Activated CD8-positive, alpha-beta memory T cell treated with anti-CD3 and anti-CD28 coated beads, Interleukin-2, amount 10 ng/mL, durations not matched to agents 7 days and 5 days (primary cell): ENCODE results near the gene SUSD4. TPM values are rescaled to one million over a fixed set of nuclear protein-coding genes. Genes with fewer than 3 reads are reported as not detected.
A peak's percentile ranks its signal among the peaks of the same experiment; 100 is the strongest.
"Not testable (repeated sequence)": the region's sequence is repeated elsewhere in the genome, so short reads cannot be mapped to it uniquely, and the experiment has no call there.

Source experiments
- ATAC-seq: fragments of 150-1000 bp; cut with Tn5 transposase; one replicate; pipeline ENCODE4 v1.10.0; 2021; ENCODE audit warnings: moderate library complexity
- CTCF ChIA-PET: fragments of 350-600 bp; sonication (Branson Sonifier 250); formaldehyde crosslinking; loops from one replicate; lab custom pipeline; 2021; ENCODE audit warnings: antibody characterized with exemption; lab: Charles Lee
- DNase-seq: peaks from one replicate; pipeline ENCODE4 v3.0.0-alpha.2; 2020
- H3K27ac Mint-ChIP-seq: one replicate; pipeline ENCODE4 v1.8.0; 2021; ENCODE audit warnings: mild to moderate bottlenecking, mixed read lengths
- H3K27me3 Mint-ChIP-seq: one replicate; pipeline ENCODE4 v1.8.0; 2021; ENCODE audit warnings: mixed read lengths
- H3K36me3 Mint-ChIP-seq: one replicate; pipeline ENCODE4 v1.8.0; 2021; ENCODE audit warnings: mild to moderate bottlenecking, mixed read lengths
- H3K4me1 Mint-ChIP-seq: one replicate; pipeline ENCODE4 v1.8.0; 2021; ENCODE audit warnings: mixed read lengths
- H3K4me3 Mint-ChIP-seq: one replicate; pipeline ENCODE4 v1.8.0; 2021; ENCODE audit warnings: mild to moderate bottlenecking, moderate library complexity, mixed read lengths
- H3K9me3 Mint-ChIP-seq: one replicate; pipeline ENCODE4 v1.8.0; 2022; ENCODE audit warnings: low read depth, mixed read lengths
- total RNA-seq, 2 experiments: library from RNA; stranded (reverse); gene quantifications; one replicate each; pipeline ENCODE4 v1.2.3, GENCODE V29; 2021

Gene SUSD4
- total RNA-seq, 2 experiments from 2014 or later: 0.21 TPM; not detected in 1

DNA sequence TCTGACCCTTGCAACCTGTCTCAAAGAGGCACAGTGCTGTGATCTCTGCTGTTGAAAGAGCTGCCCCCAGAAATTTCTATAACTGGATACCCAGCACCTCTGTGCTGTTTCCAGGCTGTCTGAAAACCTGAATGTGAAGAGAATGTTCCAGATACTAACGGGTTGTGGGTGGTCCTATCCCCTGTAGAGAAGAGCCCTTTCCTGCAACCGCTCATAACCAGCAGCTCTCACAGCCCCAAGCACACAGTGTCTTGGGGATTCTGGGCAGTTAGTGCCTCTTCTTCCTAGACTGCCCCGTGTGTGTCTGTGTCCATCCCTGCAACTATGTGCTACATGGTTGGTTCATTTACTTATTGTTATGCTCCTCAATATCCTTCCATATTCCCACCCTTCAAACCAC, 104.5 kb downstream of the SUSD4 start:
- Mint-ChIP-seq H3K9me3 (no peaks in the 10 kb centered on the region), H3K4me1 (no peaks in the 10 kb centered on the region), H3K36me3 (no peaks in the 10 kb centered on the region), H3K27me3 (peaks cover 6% of the 10 kb centered on the region), H3K4me3 (no peak overlapping the region), H3K27ac (no peak overlapping the region)
- DNase-seq (no peak), ATAC-seq (no peak)
- CTCF ChIA-PET: no interaction called here

GRCh38 chr1:223258751-223259198, 105.2 kb downstream of the SUSD4 start:
- DNase-seq (no peak), ATAC-seq (no peak)
- Mint-ChIP-seq H3K9me3 (no peaks in the 10 kb centered on the region), H3K27me3 (peaks cover 6% of the 10 kb centered on the region), H3K36me3 (no peaks in the 10 kb centered on the region), H3K27ac (no peak overlapping the region), H3K4me3 (no peak overlapping the region), H3K4me1 (no peaks in the 10 kb centered on the region)
- CTCF ChIA-PET: no interaction called here

GRCh38 chr1:223257856-223258550, 106.0 kb downstream of the SUSD4 start:
- CTCF ChIA-PET: no interaction called here
- H3K36me3 Mint-ChIP-seq: no peaks in the 10 kb centered on the region
- peaks cover 11% of the 10 kb centered on the region for H3K27me3 Mint-ChIP-seq
- H3K27ac Mint-ChIP-seq: no peak overlapping the region
- no peaks in the 10 kb centered on the region for H3K9me3 Mint-ChIP-seq
- H3K4me3 Mint-ChIP-seq: no peak overlapping the region
- DNase-seq (no peak), ATAC-seq (no peak)
- no peaks in the 10 kb centered on the region for H3K4me1 Mint-ChIP-seq

DNA sequence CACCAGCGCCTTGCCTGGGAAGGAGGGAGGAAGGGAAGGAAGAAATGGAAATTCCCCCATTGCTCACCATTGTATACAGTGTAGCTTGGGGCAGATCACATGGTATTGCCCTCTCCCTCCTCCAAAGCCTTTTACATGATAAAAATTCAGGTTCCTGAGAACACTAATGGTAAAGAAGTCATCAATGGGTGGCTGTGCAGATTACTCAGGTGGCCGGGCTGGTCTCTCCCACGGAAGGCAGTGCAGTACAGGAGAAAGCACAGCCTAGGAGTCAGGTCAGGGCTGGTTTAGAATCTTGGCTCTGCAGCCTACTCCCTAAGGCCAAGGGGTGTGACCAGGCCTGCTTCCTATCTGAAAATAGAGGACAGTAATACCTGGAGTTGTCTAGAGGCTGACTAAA, 107.9 kb downstream of the SUSD4 start:
- Mint-ChIP-seq H3K27ac (no peak overlapping the region), H3K27me3 (peaks cover 11% of the 10 kb centered on the region), H3K4me3 (no peak overlapping the region), H3K9me3 (no peaks in the 10 kb centered on the region), H3K4me1 (no peaks in the 10 kb centered on the region), H3K36me3 (no peaks in the 10 kb centered on the region)
- CTCF ChIA-PET: no interaction called here
- ATAC-seq (no peak), DNase-seq (no peak)

- no peak overlapping the region for H3K4me3 Mint-ChIP-seq
- no peaks in the 10 kb centered on the region for H3K9me3 Mint-ChIP-seq
- H3K27me3 Mint-ChIP-seq: peaks cover 11% of the 10 kb centered on the region
- H3K4me1 Mint-ChIP-seq: peaks cover 3% of the 10 kb centered on the region
- no peaks in the 10 kb centered on the region for H3K36me3 Mint-ChIP-seq
- CTCF ChIA-PET: no interaction called here
- ATAC-seq (no peak), DNase-seq (no peak)
- no peak overlapping the region for H3K27ac Mint-ChIP-seq
Measured at GRCh38 chr1:223253916-223254315, 110.1 kb downstream of the SUSD4 start.

- CTCF ChIA-PET, H3K4me3 Mint-ChIP-seq, H3K36me3 Mint-ChIP-seq, ATAC-seq, H3K9me3 Mint-ChIP-seq, H3K27ac Mint-ChIP-seq, DNase-seq: not testable (repeated sequence)
- Mint-ChIP-seq H3K4me1 (peaks cover 11% of the 10 kb centered on the region), H3K27me3 (peaks cover 11% of the 10 kb centered on the region)
Measured at GRCh38 chr1:223251387-223251786, 112.6 kb downstream of the SUSD4 start.

GRCh38 chr1:223250632-223251015, 113.4 kb downstream of the SUSD4 start:
- ATAC-seq: no peak
- CTCF ChIA-PET: no interaction called here
- H3K27me3 Mint-ChIP-seq: peaks cover 11% of the 10 kb centered on the region

GRCh38 chr1:223249854-223250631, 113.9 kb downstream of the SUSD4 start:
- ATAC-seq: no peak
- peaks cover 16% of the 10 kb centered on the region for H3K4me1 Mint-ChIP-seq
- no peak overlapping the region for H3K27ac Mint-ChIP-seq
- CTCF ChIA-PET: no interaction called here
- H3K27me3 Mint-ChIP-seq: peaks cover 9% of the 10 kb centered on the region
- DNase-seq: no peak
- no peaks in the 10 kb centered on the region for H3K36me3 Mint-ChIP-seq
- no peaks in the 10 kb centered on the region for H3K9me3 Mint-ChIP-seq
- H3K4me3 Mint-ChIP-seq: no peak overlapping the region

More at GRCh38 chr1:223250632-223251015, 113.4 kb downstream of the SUSD4 start:
- Mint-ChIP-seq H3K4me3 (no peak overlapping the region), H3K4me1 (peaks cover 11% of the 10 kb centered on the region), H3K36me3 (no peaks in the 10 kb centered on the region), H3K9me3 (no peaks in the 10 kb centered on the region), H3K27ac (no peak overlapping the region)
- DNase-seq: peak; percentile 14

DNA sequence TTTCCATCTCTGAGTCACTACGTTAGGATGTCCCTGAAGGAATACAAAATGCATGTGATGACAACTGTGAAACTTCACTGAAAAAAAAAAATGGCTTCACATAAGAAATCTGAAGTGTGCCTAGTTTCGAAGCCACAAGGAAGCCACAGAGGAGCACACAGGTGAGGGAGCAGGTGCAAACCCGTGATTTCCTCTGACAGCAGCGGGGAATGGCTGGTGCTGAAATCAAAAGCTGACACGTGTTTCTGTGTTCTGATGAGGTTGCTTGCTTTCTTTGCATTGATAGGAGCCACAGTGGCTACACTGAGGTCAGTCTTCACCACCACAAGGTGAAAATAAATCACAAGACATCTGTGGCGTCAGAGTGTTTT, 115.2 kb downstream of the SUSD4 start:
- Mint-ChIP-seq H3K27me3 (peaks cover 5% of the 10 kb centered on the region), H3K4me3 (no peak overlapping the region), H3K4me1 (peaks cover 25% of the 10 kb centered on the region), H3K9me3 (no peaks in the 10 kb centered on the region), H3K36me3 (no peaks in the 10 kb centered on the region), H3K27ac (no peak overlapping the region)
- no peak for ATAC-seq
- peak; percentile 40 for DNase-seq
- CTCF ChIA-PET: no interaction called here

DNA sequence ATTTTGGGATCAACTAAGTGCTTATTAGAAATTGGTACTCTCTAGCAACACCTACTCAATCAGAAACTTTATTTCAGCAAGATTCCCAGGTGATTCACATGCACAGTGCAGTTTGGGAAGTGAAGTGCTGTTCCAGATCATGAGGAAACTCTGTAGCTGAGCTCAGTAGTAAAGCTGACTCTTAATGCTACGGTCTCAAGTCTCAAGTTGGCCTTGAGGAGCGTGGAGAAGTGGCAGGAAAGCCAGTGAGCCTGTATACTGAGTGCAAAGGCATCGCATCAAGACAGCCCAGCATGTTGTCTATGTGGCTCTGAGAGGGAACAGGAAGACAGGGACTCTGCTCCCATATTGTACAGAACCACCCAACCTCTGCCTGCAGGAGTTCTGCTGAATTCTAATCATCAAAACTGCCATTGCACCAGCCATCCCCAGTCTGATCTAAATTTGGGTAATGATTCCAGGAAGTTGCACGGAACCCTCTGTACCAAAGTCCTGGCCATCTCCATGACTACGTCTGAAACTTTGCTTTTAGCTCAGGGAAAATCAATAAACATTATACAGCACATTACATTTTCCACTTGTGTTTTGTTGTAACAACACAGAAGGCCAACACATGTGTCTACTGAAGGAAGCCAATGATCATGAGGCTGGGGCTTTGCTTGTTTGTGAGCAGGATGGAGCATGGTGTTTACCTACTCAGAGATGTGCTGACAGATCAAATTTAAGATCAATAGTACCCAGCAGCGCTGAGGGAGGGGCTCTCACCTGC, 115.8 kb downstream of the SUSD4 start:
- peaks cover 1% of the 10 kb centered on the region for H3K27me3 Mint-ChIP-seq
- ATAC-seq (no peak), DNase-seq (peak; percentile 14)
- peaks cover 25% of the 10 kb centered on the region for H3K4me1 Mint-ChIP-seq
- H3K36me3 Mint-ChIP-seq: no peaks in the 10 kb centered on the region
- CTCF ChIA-PET: no interaction called here
- no peak overlapping the region for H3K27ac Mint-ChIP-seq
- no peak overlapping the region for H3K4me3 Mint-ChIP-seq
- H3K9me3 Mint-ChIP-seq: no peaks in the 10 kb centered on the region

DNA sequence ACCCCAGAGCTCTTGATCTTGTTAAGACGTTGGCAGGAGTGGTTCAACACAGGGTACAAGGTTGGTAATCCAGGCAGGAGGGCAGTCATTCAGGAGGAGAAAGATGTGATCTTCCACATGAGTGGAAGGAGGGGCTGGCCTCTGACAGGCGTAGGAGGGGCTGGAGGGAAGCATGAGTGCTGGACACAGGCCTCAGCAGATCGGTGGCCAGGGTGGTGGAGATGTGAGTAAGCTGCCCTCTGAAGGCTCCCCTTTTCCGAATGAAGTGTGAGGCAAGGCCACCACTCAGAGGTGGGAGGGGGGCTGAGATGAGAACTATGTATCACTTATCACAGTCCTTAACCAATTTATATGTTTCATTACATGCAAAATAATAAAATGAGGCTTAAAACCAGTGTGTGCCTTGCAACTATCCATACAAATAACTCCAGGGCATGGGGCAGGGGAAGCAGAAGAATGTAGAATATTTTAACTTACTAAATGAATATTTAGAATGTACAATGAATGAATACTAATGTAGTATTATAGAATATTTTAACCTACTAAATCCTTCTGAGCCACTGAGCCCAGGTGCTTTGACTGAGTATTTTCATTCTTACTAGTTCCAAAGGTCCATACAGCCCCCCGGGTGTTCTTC, 117.4 kb downstream of the SUSD4 start:
- Mint-ChIP-seq H3K36me3 (no peaks in the 10 kb centered on the region), H3K4me3 (no peak overlapping the region), H3K9me3 (no peaks in the 10 kb centered on the region), H3K27me3 (peaks cover under 1% of the 10 kb centered on the region), H3K4me1 (peaks cover 25% of the 10 kb centered on the region), H3K27ac (no peak overlapping the region)
- DNase-seq (peak; percentile 8), ATAC-seq (no peak)
- CTCF ChIA-PET: no interaction called here

DNA sequence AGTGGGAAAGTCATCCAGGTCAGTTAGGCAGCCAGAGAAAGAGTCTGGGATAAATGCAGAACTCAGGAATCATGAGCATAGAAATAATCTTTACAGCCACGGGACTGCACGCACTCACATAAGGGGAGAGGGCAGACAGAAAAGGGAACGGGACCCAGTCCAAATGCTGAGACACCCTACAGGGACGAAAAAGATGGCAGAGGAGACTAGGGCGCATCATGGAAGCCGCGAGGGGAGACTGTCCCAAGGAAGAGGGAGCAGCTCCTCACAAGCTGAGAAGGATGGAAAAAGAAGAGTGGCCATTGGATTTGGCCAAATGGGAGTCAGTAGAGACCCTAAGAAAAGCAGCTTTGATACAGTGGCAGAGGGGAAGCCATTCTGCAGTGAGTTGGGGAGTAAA, 118.0 kb downstream of the SUSD4 start:
- Mint-ChIP-seq H3K27me3 (peaks cover 4% of the 10 kb centered on the region), H3K27ac (no peak overlapping the region), H3K4me3 (no peak overlapping the region), H3K4me1 (peaks cover 25% of the 10 kb centered on the region), H3K36me3 (no peaks in the 10 kb centered on the region), H3K9me3 (no peaks in the 10 kb centered on the region)
- ATAC-seq: no peak
- CTCF ChIA-PET: no interaction called here
- no peak for DNase-seq

DNA sequence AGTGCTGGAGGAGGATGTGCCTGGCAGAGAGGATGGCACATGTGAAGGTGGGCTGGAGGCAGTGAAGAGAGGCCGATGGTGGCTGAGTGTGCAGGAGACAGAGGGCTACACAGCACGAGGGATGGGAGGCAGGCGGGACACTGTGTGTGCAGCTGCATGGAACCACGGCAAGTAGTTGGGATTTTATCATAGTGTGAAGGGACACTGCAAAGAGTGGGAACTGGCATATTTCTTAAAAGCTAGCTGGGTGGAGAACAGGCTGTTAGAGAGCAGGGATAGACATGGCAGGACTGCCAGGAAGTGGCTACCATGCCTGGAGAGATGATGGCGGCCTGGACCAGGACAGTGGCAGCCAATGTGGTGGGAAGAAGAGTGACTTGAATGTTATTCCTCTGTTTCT, 118.6 kb downstream of the SUSD4 start:
- ATAC-seq (no peak), DNase-seq (no peak)
- CTCF ChIA-PET: interaction anchor here (1.5 kb wide), 1 partner anchor 112 kb away, joined by 6 read pairs; no protein-coding TSS in a partner anchor
- no peak overlapping the region for H3K4me3 Mint-ChIP-seq
- peaks cover 4% of the 10 kb centered on the region for H3K27me3 Mint-ChIP-seq
- no peaks in the 10 kb centered on the region for H3K36me3 Mint-ChIP-seq
- no peak overlapping the region for H3K27ac Mint-ChIP-seq
- H3K4me1 Mint-ChIP-seq: peaks cover 25% of the 10 kb centered on the region
- no peaks in the 10 kb centered on the region for H3K9me3 Mint-ChIP-seq
